ENCODE data around the gene TNFRSF1A.
A peak's percentile ranks its signal among the peaks of the same experiment; 100 is the strongest.

DNA sequence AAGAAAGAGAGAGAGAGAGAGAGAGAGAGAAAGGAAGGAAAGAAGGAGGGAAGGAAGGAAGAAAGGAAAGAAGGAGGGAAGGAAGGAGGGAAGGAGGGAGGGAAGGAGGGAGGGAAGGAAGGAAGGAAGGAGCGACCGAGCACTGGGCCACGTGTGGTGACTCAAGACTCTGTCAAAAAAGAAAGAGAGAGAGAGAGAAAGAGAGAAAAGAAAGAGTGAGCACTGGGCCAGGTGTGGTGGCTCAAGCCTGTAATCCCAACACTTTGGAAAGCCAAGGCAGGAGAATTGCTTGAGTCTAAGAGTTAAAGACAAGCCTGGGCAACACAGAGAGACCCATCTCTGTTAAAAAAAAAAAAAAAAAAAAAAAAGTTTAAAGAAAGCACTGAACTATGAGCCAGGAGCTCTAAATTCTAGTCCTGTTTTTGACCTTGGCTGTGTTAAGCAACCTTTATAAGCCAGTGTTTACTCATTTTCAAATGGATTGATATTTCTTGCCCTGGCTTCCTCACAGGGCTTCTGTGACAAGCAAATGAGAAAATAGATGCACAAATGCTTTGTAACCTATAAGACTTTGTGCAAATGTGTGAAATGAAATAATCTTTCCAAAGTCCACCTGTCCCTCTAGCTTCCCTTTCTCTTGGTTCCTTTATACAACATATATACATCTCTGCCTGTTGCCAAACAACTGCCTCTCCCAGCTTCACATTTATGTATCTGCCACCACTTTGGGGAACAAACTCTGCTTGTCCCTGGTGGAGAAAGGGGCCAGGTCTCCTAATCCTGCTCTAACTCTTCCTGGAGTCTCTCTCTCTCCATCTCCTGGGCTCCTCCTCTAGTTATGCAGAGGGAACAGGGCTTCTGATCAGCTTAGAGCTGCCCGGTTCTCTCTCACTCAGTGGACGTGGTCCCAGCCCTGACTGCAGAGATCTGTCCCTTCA, 47.5 kb downstream of the TNFRSF1A start:
- TF ChIP-seq TIGD3 (CRISPR knock-in tag; IDR thresholded peaks at IDR 0.05; ENCODE audit: borderline replicate concordance) (no peak), POLR2A (IDR thresholded peaks at IDR 0.05; ENCODE audit: insufficient read depth in 1 of 2, low read depth in 2 of 2, low read length in 2 of 2) (peak in 1 of 2 experiments; percentile 45; a peak in 1 of 4 replicates), HINFP (CRISPR knock-in tag; IDR thresholded peaks at IDR 0.05; ENCODE audit: low read depth) (no peak), ZNF326 (CRISPR knock-in tag; IDR thresholded peaks at IDR 0.05; ENCODE audit: borderline replicate concordance) (no peak), NCOA5 (CRISPR knock-in tag; IDR thresholded peaks at IDR 0.05) (no peak), TRIM24 (CRISPR knock-in tag; IDR thresholded peaks at IDR 0.05) (no peak), ETV5 (CRISPR knock-in tag; IDR thresholded peaks at IDR 0.05; ENCODE audit: borderline replicate concordance) (no peak), ATF3 (CRISPR knock-in tag; IDR thresholded peaks at IDR 0.05) (no peak), ZFX (CRISPR knock-in tag; IDR thresholded peaks at IDR 0.05; ENCODE audit: low read depth) (no peak), TBP (CRISPR knock-in tag; IDR thresholded peaks at IDR 0.05) (no peak), SIN3A (IDR thresholded peaks at IDR 0.05; ENCODE audit: borderline replicate concordance, low read depth, low read length) (peak; percentile 48; the same call in 1 of the 2 replicates)
